DMS53 (cell line): ENCODE measurements around the gene SIM1.
A peak's percentile ranks its signal among the peaks of the same experiment; 100 is the strongest.

Source experiments
- DNase-seq: peaks from one replicate; lab custom pipeline; 2025; lab: John Stamatoyannopoulos, UW

The SIM1 gene

GRCh38 chr6:100430962-100431361 lies 33.8 kb downstream of the SIM1 start:
- peak; percentile 51 for DNase-seq

GRCh38 chr6:100427452-100427851 lies 37.3 kb downstream of the SIM1 start:
- DNase-seq, result no peak

- DNase-seq, result no peak
These were observed 37.9 kb downstream of the SIM1 start for GRCh38 chr6:100426744-100427338.

GRCh38 chr6:100426241-100426640 lies 38.5 kb downstream of the SIM1 start:
- DNase-seq, result no peak

- DNase-seq, result no peak
These were observed 44.0 kb downstream of the SIM1 start for GRCh38 chr6:100420711-100421110.

GRCh38 chr6:100417036-100417435 lies 47.7 kb downstream of the SIM1 start:
- DNase-seq, result no peak

GRCh38 chr6:100415768-100416167 lies 49.0 kb downstream of the SIM1 start:
- no peak for DNase-seq

GRCh38 chr6:100412872-100413271 lies 51.8 kb downstream of the SIM1 start:
- no peak for DNase-seq

GRCh38 chr6:100404051-100404450 lies 60.7 kb downstream of the SIM1 start:
- no peak for DNase-seq

GRCh38 chr6:100393493-100393892 lies 71.2 kb downstream of the SIM1 start:
- no peak for DNase-seq

- DNase-seq, result no peak
These were observed 72.3 kb downstream of the SIM1 start for GRCh38 chr6:100392423-100392822.

GRCh38 chr6:100388868-100389519 lies 75.7 kb downstream of the SIM1 start:
- DNase-seq, result no peak

- DNase-seq, result no peak
These were observed 81.9 kb downstream of the SIM1 start for GRCh38 chr6:100382767-100383195.

- no peak for DNase-seq
These were observed 82.7 kb downstream of the SIM1 start for GRCh38 chr6:100382031-100382430.

- no peak for DNase-seq
These were observed 83.6 kb downstream of the SIM1 start for GRCh38 chr6:100381111-100381510.

- DNase-seq, result no peak
These were observed 85.3 kb downstream of the SIM1 start for GRCh38 chr6:100379386-100379785.

GRCh38 chr6:100378576-100378975 lies 86.1 kb downstream of the SIM1 start:
- no peak for DNase-seq

GRCh38 chr6:100376103-100376502 lies 88.6 kb downstream of the SIM1 start:
- DNase-seq, result peak; percentile 25

- no peak for DNase-seq
These were observed 92.2 kb downstream of the SIM1 start for GRCh38 chr6:100372326-100373091.

- no peak for DNase-seq
These were observed 93.1 kb downstream of the SIM1 start for GRCh38 chr6:100371591-100371990.

GRCh38 chr6:100370265-100370664 lies 94.5 kb downstream of the SIM1 start:
- peak; percentile 5 for DNase-seq

GRCh38 chr6:100366419-100366818 lies 98.3 kb downstream of the SIM1 start:
- DNase-seq, result no peak

- DNase-seq, result no peak
These were observed 101.1 kb downstream of the SIM1 start for GRCh38 chr6:100363651-100364050.
